LNCAP (cell line): Measurements from ENCODE around the gene THOP1.

Experiments
- TF ChIP-seq, protein P1 (sequence below): fragments of 450-650 bp; IDR thresholded peaks from 2 replicates; pipeline ENCODE4 v1.5.1; 2017; ENCODE audit warnings: mild to moderate bottlenecking

The THOP1 gene

DNA sequence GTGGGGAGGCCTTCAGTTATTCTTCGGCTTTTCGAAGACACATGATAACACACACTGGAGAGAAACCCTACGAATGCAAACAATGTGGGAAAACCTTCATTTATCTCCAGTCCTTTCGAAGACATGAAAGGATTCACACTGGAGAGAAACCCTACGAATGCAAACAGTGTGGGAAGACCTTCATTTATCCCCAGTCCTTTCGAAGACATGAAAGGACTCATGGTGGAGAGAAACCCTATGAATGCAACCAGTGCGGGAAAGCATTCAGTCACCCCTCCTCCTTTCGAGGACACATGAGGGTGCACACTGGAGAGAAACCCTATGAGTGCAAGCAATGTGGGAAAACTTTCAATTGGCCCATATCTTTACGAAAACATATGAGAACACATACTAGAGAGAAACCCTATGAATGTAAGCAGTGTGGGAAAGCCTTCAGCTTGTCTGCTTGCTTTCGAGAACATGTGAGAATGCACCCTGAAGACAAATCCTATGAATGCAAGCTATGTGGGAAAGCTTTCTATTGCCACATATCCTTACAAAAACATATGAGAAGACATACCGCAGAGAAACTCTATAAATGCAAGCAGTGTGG is 67.8 kb downstream of the THOP1 start:
- TF ChIP-seq, protein P1, sequence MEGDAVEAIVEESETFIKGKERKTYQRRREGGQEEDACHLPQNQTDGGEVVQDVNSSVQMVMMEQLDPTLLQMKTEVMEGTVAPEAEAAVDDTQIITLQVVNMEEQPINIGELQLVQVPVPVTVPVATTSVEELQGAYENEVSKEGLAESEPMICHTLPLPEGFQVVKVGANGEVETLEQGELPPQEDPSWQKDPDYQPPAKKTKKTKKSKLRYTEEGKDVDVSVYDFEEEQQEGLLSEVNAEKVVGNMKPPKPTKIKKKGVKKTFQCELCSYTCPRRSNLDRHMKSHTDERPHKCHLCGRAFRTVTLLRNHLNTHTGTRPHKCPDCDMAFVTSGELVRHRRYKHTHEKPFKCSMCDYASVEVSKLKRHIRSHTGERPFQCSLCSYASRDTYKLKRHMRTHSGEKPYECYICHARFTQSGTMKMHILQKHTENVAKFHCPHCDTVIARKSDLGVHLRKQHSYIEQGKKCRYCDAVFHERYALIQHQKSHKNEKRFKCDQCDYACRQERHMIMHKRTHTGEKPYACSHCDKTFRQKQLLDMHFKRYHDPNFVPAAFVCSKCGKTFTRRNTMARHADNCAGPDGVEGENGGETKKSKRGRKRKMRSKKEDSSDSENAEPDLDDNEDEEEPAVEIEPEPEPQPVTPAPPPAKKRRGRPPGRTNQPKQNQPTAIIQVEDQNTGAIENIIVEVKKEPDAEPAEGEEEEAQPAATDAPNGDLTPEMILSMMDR: no peak

DNA sequence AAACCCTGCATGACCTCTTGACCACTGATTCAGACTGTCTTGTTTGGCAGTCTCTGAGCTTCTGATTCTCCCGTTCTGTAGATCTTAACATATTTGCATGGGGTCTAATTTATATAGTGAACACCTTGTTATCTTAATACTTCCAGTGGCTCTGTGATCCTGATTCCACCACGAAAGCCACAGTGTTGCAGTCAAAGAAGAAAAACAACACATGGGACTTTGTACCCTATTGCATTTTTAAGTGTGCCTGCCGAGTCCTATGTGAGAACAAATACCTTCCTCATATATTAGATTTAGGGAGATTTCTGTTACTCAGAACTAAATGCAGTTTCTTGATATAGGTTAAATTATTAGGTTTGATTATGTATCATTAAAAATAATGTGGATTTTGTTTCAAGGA is 69.5 kb downstream of the THOP1 start:
- TF ChIP-seq, protein P1: no peak

DNA sequence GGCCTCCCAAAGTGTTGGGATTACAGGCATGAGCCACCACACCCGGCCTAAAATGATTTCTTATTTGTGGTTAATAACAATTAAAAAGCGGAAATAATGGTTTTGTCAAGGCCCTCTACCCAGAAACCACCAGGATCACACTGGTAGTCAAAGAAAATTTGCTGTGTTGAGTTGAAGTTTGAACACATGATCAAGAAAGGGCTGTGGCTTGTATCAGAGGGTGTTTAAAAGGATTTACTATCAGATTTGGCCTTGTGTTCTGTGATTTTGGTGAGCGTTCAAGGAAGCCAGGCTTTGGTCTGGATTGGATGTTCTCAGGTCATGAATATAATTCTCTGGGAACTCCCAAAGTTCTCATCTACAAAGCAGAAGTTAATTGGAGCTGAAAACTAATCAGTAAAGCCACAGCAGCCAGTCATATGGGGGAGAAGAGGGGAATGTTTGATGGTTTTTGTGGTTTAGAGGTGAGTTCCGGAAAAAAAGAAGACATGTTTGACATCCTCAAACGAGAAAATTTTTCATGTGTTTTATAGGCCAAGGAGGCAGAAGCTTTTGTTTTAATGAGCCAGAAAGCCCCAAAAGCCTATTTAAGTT is 71.3 kb downstream of the THOP1 start:
- TF ChIP-seq, protein P1: no peak

DNA sequence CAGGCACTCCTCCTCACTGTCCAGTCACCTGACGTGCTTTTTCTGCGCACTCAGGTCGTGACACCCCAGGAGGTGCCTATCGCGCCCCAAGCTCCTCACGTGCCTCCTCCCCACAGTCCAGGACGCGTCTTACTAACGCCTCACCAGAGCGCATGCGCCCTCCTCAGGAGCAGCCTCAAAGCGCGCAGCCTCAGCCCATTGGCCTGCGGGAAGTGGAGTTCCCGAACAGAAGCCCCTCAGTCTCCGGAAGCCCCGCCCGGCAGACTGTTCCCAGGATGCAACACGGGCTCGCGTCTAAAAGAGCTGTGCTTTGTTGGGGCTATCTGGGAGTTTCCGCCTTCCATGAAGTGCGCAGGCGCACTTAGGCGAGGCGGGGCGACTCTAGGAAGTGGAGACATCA is 73.6 kb downstream of the THOP1 start:
- TF ChIP-seq, protein P1: no peak

DNA sequence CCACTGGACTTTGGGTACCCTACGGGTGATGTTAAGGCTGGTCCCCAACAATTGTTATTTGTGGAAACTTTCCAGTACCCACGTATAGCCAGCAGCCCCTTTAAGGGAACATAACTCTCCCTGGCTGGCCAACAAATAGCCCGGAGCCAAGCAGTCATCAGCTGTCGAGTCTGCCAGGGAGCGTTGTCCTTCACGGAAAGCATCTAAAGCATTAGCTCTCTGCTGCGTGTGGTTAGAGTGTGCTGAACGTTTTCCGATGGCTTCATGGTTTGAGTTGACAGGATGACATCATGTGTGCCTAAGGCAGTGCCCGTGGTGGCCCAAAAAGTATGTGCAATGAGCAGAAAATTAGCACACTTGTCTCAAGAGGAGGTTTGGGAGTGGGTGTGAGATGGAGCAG is 78.5 kb downstream of the THOP1 start:
- TF ChIP-seq, protein P1: no peak
